Measurements from ENCODE around the gene ASTN2.

The ASTN2 gene

DNA sequence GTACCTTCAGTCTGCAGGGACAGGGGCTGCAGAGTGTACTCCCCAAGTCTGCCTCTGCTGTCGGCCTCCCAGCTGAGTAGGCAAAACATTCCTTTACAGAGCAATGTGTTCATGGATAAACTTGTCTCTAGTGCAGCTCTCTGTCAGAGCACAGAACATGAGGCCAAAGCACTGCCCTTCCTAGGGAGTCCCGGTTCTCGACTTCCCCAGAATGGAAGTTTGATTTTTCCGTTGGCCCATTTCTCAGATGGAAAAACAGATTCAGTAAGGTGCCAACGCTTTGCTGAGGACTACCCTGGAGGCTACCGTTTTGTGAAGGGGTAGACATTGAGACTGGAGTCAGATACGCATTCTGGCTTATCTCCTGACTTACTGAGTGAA is 728.2 kb downstream of the ASTN2 start:
- no peak for DNase-seq

GRCh38 chr9:116686135-116686534 is 728.7 kb downstream of the ASTN2 start:
- DNase-seq = no peak

GRCh38 chr9:116685166-116685565 is 729.7 kb downstream of the ASTN2 start:
- no peak for DNase-seq

DNA sequence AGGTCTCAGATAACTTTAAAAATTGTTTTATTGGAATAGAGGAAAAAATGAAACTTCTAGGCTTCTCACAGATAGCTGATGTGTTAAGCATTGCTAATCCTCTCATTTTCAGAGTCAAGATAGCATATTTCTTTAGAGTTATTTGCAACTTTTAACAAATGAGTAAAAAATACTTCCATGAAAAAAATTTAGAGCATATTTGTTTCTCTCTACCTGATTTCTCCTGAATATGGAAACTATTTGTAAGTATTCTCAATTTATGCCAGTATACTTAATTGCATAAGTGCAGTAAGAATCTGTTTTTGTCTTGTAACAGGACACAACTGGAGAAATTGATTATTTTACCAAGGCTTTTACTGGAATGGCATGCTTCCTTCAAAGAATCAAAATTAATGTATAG is 731.3 kb downstream of the ASTN2 start:
- DNase-seq = no peak

DNA sequence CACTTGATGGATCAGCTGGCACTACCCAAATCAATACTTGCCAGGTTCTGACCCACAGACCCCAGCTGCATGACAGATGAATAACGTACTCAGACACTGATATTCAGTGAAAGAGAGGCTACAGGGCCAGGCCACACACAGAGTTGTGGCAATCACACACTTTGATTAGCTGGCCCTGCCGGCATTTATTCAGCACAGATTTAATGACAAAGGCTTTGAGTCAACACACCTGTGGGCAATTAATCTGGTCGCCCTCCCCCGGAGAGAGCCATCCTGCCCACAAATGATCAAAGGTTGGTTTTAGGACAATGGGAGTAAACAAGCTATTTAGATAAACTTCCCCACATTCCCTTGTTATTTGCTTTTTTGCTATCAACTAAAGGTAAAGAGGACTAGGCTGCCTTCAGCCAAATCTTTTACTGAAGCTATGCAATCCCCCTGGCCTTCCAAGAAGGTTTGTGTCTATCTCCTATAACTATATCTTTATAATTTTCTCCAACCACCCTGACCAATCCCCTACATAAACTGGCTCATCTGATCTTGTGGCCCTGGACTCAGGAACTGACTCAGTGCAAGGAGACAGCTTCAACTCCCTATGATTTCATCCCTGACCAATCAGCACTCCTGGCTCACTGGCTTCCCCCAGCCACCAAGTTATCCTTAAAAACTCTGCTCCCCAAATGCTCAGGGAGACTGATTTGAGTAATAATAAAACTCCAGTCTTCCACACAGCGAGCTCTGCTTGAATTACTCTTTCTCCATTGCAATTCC is 740.5 kb downstream of the ASTN2 start:
- DNase-seq = no peak

- no peak for DNase-seq
Observed at GRCh38 chr9:116673375-116673774, 741.5 kb downstream of the ASTN2 start.

DNA sequence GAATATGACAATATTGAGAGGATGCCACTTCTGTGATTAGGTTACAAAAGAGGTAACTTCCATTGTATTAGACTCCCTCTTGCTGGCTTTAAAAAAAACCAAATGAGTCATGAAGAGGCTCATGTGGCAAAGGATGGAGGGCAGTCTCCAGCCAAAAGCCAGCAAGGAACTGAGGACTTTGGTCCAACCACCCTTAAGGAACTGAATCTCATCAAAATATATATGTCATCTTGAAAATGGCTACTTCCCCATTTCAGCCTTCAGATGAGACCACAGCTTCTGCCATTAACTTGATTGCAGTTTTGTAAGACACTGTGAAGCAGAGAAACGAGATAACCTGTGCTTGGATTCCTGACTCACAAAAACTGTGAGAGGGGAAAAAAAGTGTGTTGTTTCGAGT is 743.3 kb downstream of the ASTN2 start:
- DNase-seq = no peak

GRCh38 chr9:116668970-116669695 is 745.7 kb downstream of the ASTN2 start:
- DNase-seq = no peak

DNA sequence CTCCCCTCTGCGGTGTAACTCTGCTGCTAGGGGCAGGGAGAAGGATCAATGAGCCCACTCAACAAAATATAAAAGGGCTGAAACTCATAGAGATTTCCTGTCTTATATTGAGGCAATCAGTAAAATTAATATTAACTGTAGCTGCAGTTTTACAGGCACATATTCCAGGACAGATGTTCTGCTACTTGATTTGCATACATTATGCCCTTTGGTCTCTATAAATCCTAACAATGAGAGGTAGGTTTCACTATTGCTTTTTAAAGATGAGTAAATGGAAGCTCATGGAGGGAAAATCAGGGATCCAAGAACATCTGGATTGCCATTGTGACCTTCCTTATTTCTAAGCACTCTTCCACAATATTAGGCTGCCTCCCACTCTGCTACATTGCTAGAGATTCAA is 751.3 kb downstream of the ASTN2 start:
- DNase-seq = no peak

GRCh38 chr9:116662646-116663310 is 752.1 kb downstream of the ASTN2 start:
- no peak for DNase-seq

- no peak for DNase-seq
Observed at GRCh38 chr9:116661037-116661954, 753.6 kb downstream of the ASTN2 start.

- no peak for DNase-seq
Observed at GRCh38 chr9:116658265-116658664, 756.6 kb downstream of the ASTN2 start.

DNA sequence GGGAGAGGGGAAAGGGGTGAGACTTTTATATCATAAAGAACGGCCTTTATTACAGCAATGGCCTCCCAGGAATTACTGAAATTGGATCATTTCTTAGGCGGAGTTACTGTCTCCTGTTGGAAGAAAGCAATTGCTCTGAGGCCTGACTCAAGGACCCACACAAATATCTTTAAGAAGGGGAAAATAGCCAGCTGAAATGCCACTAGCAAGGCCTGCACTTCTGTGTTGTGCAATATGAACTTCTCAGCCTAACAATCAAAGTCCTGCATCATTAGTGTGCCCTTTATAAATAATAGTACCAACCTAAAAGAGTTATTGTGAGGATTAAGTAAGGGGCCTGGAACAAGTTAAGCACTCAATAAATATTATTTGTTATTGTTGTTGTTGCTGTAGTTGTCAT is 757.9 kb downstream of the ASTN2 start:
- no peak for DNase-seq

GRCh38 chr9:116656501-116656971 is 758.3 kb downstream of the ASTN2 start:
- no peak for DNase-seq

GRCh38 chr9:116654059-116654355 is 760.9 kb downstream of the ASTN2 start:
- DNase-seq = no peak

DNA sequence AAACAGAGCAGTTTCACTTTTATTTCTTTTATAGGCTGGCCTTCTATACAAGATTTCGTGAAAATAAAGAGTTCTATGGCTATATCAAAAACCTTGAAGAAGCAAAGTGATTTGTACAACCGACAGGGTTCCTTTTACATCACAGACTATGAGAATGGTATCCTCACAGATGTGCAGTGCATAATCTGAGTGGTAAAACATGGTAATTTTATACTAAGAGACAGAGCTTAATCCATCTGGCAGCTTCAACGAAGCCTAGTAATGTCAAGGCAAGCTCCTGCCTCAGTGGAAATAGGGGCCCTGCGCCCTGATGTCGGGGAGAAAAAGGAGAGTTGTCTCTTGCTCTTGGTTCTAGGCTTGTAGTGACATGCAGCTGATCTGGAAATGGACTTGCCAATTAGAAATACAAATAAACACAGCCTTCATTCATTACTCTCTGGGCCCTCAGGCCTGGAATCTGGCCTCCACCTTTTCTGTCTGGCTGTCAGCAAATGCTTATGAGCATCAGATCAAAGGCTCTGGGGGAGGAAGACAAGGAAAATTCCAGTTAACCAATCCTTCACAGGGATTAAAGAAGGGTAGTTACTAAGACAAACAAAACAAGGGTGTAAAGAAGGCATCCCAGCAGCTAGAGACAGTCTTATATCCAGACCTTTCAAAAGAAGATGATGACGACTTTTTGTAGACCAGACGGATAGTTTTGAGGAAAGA is 761.4 kb downstream of the ASTN2 start:
- no peak for DNase-seq

DNA sequence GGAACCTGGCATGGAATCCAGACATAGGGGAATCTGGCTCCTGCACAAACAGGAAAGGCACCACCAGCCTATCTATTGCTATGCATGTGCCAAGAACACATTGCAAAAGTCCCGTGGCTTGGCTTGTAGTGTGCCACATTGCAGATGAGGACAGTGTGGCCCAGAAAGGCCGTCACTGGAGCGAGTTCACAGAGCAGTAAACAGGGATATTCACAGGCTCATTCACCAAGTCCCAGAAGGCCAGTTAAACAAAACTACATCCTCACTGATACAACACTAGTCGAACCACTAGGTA is 767.4 kb downstream of the ASTN2 start:
- DNase-seq = no peak

DNA sequence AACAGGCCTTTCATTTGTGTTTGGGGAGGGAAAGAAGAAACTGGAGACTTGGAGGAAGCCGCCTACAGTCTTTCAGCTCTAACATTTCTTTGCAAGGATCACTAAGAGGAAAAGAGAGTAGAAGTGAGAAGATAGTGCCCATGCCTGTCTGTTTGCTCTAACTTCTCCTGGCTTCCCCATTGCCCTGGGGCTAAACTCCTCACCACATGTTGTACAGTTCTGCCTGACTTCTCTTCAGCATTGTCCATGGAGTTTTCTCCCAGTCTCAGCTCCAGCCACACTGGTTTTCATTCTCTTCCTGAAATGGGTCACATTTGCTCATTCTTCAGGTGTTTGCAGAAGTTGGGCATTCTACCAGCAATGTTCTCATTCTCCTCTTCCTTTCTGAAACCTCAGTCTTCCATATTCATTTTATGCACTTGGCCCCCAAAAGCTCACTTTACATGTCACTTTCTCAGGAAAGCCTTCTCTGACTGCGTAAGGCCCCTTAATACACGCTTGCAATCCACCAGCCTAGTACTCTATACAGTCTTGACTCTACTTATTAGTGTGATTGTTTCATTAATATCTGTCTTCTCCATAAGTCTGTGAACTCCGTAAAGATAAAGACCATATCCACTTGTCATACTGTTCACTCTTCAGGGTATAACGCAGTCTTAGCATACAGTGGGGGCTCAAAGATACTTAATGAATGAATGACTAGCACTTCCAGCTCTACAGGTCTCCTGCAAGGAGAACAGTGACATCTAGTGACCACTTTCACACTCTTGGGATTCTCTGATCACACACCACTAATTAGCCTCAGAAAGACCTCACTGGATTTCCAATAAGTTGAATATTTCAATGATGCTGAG is 768.0 kb downstream of the ASTN2 start:
- DNase-seq = no peak

DNA sequence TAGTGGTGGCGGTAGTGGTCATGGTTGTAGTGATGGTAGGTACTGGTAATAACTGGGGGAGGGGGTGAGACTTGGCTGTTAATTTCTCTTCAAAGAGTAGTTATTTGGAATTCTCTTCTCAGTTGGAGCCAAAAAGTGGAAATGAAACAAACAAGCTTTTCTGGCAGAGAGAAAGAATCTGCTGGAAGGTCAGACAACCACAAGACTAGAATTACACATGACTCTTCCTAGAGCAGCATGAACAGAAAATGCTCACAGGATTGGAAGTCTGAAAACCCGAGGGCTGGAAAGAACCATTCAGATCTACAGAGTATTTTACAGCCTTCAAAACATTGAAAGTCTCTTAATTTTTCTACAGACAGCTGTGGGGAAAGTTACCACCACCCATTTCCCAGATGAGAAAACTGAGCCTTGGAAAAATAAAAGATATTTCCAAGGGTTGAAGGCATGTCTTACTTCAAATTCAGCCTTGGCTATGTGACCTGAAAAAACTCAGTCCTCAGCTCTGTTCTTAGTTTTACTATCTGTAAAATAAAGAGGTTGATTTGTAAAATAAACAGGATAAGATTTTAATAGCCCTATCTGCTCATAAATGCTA is 770.7 kb downstream of the ASTN2 start:
- no peak for DNase-seq

DNA sequence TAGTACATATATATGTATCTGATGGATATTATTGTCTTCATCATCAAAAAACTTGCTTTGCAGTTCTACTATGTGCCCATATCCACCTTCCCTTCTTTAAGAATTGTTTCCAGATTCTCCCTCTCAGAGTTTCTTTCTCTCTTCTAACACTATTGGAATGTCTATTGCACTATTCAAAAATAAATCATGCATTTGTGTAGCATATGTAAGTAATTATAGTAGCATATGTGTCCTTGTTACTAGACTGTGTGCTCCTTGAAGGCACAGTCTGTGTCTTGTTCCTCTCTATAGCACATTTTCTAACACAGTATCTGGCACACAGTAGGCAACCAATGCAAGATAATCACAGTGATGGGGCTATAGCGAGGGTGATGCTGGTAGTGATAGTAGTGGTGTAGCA is 771.2 kb downstream of the ASTN2 start:
- no peak for DNase-seq

Measured in stimulated activated CD4-positive, alpha-beta T cell treated with anti-CD3 and anti-CD28 coated beads, Interleukin-4, amount 100 ng/mL, for 4 hours (primary cell).